ENCODE data around the gene NFATC1.

Gene NFATC1

DNA sequence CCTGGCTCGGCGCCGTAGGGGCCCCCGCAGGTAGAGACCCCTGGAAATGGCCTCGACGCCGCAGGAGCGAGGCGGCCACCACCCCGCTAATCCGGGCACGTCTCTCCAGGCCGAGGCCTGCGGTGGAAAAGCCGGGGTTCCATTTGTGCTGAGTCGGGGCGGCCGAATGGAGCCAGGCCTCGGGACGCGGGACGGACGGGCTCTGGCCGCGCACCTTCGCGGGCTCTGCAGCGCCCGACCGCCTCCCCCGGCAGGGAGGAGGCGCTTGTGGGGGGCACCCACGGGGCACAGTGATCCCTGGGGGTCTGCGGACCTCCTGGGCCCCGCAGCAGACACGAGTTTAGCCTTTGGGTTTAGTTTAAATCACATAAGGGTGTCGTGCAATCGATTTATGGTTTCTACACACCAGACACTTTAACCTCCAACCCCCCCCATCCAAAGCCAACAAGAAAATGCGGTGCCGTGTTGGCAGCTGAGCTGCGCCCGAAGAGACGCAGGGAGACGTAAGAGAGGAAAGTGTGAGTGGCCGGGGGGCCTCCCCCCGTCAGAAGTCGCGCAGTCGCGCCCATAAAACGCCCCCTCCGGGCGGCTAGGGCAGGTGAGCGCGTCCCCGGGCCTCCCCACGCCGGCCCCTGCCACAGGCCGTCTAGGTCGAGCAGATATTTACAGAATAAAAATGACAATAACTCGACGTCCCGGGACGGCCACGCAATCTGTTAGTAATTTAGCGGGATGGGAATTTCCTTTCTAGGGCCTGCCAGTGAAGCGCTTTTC, 1.0 kb upstream of the NFATC1 start:
- Histone ChIP-seq H3K4me3 (ENCODE audit: low read length) (peak overlapping the region; percentile 51; the same call in 1 of the 2 replicates), H3K36me3 (ENCODE audit: insufficient read depth, low read depth, low read length) (no peaks in the 10 kb centered on the region), H3K27me3 (ENCODE audit: insufficient read depth, low read length) (peaks cover 92% of the 10 kb centered on the region), H3K9ac (ENCODE audit: low read depth, low read length) (no peak overlapping the region), H3K27ac (ENCODE audit: low read length) (no peak overlapping the region), H3K4me1 (ENCODE audit: insufficient read depth, low read length) (0 out of 2 replicates have a peak, but pooled peaks cover 4% of the 10 kb centered on the region), H3K9me3 (ENCODE audit: insufficient read depth, low read depth, low read length) (no peaks in the 10 kb centered on the region; the same call in 1 of the 2 replicates)

DNA sequence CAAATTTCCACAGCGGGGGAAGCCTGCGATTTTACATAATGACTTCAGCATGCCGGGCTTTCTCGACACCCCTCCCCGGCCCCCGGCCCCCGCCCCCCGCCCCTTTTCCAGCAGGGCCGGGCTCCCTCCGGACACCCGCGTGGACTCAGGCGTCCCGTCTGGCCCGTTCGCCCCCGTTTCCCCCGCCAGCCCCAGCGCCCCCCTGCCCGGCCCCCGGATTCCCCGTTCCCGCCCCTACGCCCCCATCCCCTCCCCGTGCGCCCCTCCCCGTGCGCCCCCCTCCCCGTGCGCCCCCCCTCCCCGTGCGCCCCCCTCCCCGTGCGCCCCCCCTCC, 456 bp upstream of the NFATC1 start:
- Histone ChIP-seq H3K4me1 (ENCODE audit: insufficient read depth, low read length) (0 out of 2 replicates have a peak, but pooled peaks cover 4% of the 10 kb centered on the region), H3K27ac (ENCODE audit: low read length) (no peak overlapping the region), H3K27me3 (ENCODE audit: insufficient read depth, low read length) (peaks cover 90% of the 10 kb centered on the region), H3K36me3 (ENCODE audit: insufficient read depth, low read depth, low read length) (no peaks in the 10 kb centered on the region), H3K9ac (ENCODE audit: low read depth, low read length) (no peak overlapping the region), H3K9me3 (ENCODE audit: insufficient read depth, low read depth, low read length) (no peaks in the 10 kb centered on the region; the same call in 1 of the 2 replicates), H3K4me3 (ENCODE audit: low read length) (peak overlapping the region; percentile 51; the same call in 1 of the 2 replicates)

DNA sequence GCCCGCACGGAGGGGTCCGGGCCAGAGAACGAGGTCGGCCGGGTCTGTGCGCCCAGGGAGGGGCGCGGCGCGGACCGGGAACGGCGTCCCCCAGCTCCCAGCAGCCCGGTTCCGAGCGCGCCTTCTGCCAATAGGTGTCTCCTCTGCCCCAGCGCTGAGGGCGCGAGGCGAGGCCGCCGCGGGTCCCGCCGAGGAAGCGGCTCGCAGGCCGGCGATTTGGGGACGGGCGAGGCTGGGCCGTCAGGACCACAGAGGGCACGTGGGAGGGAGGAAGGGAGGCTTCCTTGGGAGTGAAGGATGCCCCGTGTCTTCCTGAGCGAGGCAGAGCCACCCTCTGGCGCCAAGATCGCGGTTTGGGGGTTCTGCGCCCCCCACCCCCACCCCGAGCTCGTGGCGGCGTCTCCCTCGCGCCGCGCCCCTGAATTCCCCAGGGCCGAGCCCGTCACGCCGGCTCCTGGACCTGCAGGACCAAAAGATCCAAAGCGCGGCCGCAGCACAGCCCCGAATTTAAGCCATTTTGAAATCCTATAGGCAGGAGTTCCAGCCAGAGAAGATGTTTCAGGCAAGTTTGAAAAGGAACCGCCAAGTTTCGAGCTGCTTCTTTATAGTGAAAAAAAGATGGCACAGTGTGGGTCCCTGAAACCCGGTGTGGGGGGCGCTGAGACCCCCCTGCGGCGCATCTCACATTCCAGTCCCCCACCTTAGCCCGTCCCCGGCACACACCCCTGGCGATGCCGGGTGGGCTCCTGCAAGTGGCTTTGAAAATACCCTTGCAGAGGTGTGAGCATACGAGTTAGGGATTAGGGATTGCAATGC, 909 bp downstream of the NFATC1 start:
- Histone ChIP-seq H3K4me1 (ENCODE audit: insufficient read depth, low read length) (0 out of 2 replicates have a peak, but pooled peaks cover 4% of the 10 kb centered on the region), H3K36me3 (ENCODE audit: insufficient read depth, low read depth, low read length) (no peaks in the 10 kb centered on the region), H3K27ac (ENCODE audit: low read length) (no peak overlapping the region), H3K9ac (ENCODE audit: low read depth, low read length) (no peak overlapping the region), H3K9me3 (ENCODE audit: insufficient read depth, low read depth, low read length) (no peaks in the 10 kb centered on the region; the same call in 1 of the 2 replicates), H3K4me3 (ENCODE audit: low read length) (peak overlapping the region; percentile 42; the same call in 1 of the 2 replicates), H3K27me3 (ENCODE audit: insufficient read depth, low read length) (peaks cover 76% of the 10 kb centered on the region)

DNA sequence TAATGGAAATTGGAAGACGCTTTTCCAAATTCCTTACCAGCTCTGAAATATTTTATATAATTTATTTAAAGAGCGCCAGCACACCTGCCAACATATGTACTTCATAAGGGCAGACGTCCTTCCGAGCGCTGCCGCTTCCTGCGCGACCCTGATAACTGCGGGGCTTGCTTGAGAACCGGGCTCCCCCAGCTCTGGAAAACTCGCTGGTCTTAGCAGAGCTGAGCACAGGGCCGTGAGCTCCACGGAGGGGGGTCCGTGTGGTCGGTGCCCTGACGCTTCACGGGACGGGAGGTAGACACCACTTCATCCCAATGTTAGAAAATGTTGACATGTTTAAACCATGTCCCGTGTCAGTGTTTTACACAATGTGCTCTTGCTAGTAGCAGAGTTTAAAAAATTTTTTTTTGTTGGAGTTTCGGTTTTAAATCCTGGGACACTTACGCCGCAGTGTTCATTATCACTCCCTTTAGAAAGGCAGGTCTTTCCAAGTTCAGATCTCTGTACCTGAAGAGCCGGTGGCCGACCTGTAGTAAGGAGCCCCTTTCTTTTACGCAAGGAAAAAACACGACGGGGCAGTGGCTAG, 1.6 kb downstream of the NFATC1 start:
- 0 out of 2 replicates have a peak, but pooled peaks cover 4% of the 10 kb centered on the region for H3K4me1 ChIP-seq (ENCODE audit: insufficient read depth, low read length)
- no peak overlapping the region for H3K9ac ChIP-seq (ENCODE audit: low read depth, low read length)
- no peak overlapping the region for H3K27ac ChIP-seq (ENCODE audit: low read length)
- peaks cover 69% of the 10 kb centered on the region for H3K27me3 ChIP-seq (ENCODE audit: insufficient read depth, low read length)
- no peak overlapping the region for H3K4me3 ChIP-seq (ENCODE audit: low read length)
- no peaks in the 10 kb centered on the region; the same call in 1 of the 2 replicates for H3K9me3 ChIP-seq (ENCODE audit: insufficient read depth, low read depth, low read length)
- no peaks in the 10 kb centered on the region for H3K36me3 ChIP-seq (ENCODE audit: insufficient read depth, low read depth, low read length)

DNA sequence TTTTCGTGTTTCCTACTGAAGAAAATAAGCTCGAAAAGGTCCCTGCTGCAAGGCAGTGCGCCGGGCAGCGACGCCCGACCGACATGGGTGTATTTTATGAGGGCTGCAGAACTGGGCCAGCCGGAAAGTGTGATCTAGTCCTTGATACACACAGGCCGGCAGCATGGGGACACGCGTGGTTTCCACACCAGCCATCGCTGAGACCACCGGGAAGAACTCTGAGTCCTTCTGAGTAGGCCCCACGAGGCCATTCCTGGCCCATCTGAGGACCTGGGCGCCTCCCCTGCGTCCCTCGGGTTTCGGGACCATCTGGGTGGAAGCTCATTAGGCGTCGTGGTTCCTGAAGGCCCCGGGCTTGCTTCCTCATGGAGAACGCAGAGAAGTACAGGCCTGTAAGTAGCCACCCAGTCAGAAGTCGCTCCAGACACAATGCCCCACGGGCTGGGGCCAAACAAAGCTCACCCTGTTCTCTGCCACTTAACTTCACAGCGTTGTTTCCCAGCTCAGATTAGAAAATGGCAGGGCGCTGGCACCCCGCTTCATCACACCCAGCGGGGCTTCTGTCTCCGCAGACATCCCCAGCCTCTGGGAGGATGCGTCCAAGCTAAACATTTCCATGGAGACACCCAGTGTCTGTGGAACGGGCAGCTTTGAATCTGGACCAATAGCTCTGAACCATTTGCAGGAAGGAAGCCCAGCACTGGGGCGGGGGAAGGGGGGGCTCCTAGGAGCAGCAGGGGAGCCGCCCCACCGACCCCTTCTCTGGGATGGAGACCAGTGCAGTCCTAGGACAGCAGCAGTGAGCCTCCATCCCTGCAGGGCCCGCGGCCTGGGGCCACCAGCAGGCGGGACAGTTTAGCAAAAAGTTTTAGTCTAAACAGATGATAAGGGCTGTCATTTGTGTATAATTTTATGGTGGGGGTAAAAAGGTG, 2.4 kb downstream of the NFATC1 start:
- Histone ChIP-seq H3K4me1 (ENCODE audit: insufficient read depth, low read length) (no peaks in the 10 kb centered on the region), H3K9ac (ENCODE audit: low read depth, low read length) (no peak overlapping the region), H3K27ac (ENCODE audit: low read length) (no peak overlapping the region), H3K9me3 (ENCODE audit: insufficient read depth, low read depth, low read length) (no peaks in the 10 kb centered on the region; the same call in 1 of the 2 replicates), H3K36me3 (ENCODE audit: insufficient read depth, low read depth, low read length) (no peaks in the 10 kb centered on the region), H3K27me3 (ENCODE audit: insufficient read depth, low read length) (peaks cover 62% of the 10 kb centered on the region), H3K4me3 (ENCODE audit: low read length) (no peak overlapping the region)

DNA sequence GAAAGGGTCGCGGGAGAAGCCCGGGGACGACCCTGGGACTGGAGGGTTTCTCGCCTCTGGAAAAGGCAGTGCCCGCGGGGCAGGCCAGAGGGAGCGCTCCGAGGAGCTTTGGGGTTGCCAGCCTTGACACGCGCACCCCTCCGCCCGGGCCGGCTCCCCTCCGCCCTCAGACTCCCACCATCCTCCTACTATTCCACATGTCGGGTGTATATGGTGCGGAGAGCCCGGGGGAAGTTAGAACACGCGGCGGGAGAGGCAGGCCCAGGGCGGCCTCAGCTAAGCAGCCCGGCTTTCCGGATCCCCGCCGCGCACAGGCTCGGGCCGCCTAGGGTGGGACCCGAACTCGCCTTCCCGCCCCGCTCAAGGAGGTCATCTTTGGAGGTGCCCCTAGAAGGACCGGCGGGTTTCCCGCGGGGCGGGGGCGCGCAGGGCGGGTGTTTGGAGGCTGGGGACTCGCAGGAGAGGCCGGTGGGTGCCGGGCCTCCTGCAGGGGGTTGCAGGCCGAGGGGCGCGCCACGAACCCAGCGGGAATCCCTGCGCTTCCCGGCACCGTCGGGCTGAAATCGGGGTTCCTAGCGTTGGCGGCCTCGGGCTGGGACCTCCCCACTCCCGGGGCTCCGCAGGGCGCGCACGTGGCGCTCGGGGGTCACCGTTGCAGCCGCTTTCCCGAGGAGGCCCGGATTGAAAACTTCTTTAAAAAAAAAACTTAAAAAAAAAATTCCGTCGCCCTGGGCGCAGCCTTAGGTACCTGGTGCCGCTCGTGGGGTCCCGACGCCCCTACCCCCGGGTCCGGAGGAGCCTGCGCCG, 3.7 kb downstream of the NFATC1 start:
- no peak overlapping the region for H3K9ac ChIP-seq (ENCODE audit: low read depth, low read length)
- H3K4me1 ChIP-seq (ENCODE audit: insufficient read depth, low read length) = no peaks in the 10 kb centered on the region
- H3K36me3 ChIP-seq (ENCODE audit: insufficient read depth, low read depth, low read length) = no peaks in the 10 kb centered on the region
- peak overlapping the region; percentile 45; the same call in 1 of the 2 replicates for H3K4me3 ChIP-seq (ENCODE audit: low read length)
- H3K9me3 ChIP-seq (ENCODE audit: insufficient read depth, low read depth, low read length) = no peaks in the 10 kb centered on the region; the same call in 1 of the 2 replicates
- peaks cover 50% of the 10 kb centered on the region for H3K27me3 ChIP-seq (ENCODE audit: insufficient read depth, low read length)
- H3K27ac ChIP-seq (ENCODE audit: low read length) = no peak overlapping the region

DNA sequence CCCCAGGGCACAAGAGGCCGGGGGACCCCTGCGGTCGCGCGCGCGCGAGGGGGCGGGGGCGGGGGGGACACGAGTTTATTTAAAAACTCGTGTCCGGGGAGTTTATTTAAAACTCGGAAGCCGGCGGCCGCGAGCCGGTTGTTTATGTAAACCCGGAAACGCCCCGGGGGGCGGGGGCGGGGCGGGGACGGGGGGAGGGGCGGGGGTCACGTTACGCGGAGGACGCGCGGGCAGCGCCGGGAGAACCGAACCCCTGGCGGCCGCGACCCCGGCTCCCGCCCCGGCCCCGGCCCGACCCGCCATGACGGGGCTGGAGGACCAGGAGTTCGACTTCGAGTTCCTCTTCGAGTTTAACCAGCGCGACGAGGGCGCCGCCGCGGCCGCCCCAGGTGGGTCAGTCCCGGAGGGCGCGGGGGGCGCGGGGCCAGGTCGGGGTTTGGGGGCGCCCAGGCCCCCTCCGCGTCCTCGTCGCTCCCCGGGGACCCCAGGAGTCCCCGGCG, 4.4 kb downstream of the NFATC1 start:
- peak overlapping the region; percentile 50; the same call in 1 of the 2 replicates for H3K4me3 ChIP-seq (ENCODE audit: low read length)
- H3K4me1 ChIP-seq (ENCODE audit: insufficient read depth, low read length) = no peaks in the 10 kb centered on the region
- H3K9me3 ChIP-seq (ENCODE audit: insufficient read depth, low read depth, low read length) = no peaks in the 10 kb centered on the region; the same call in 1 of the 2 replicates
- H3K27ac ChIP-seq (ENCODE audit: low read length) = no peak overlapping the region
- H3K9ac ChIP-seq (ENCODE audit: low read depth, low read length) = no peak overlapping the region
- no peaks in the 10 kb centered on the region for H3K36me3 ChIP-seq (ENCODE audit: insufficient read depth, low read depth, low read length)
- peaks cover 43% of the 10 kb centered on the region for H3K27me3 ChIP-seq (ENCODE audit: insufficient read depth, low read length)

DNA sequence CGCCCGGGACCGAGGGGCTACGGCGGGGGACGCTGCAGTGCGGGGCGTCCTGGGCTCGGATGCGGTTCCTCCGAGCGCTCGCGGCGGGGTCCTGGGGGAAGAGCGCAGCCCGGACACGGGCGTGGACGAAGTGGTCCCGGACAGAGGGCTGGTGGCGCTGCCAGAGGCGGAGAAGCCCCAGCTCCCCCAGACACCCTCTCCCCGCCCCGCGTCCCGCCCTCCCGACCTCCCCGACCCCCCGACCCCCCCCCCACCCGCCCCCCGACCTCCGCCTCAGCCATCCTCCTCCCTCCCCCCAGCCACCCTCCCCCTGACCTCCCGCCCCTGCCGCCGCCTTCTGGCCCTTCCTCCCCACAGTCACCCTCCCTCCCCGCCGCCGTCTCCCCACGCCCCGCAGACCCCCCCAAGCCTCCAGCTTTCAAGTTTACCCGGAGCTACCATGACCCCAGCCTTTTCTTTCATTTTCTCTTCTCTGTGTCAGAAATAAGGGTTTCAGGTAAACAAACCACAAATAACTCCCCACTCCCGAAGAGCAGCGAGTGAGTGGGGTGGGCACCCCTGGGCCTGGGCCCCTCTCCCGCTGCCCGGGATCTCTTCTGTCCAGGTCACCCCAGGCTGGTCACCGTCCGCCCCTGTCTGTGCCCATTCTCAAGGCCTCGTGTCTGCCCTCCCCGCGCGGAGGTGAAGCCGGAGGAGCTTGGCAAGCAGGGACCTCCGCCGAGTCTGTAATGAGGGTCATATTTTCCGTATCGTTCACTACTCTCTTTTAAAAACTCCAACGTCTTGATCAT, 5.1 kb downstream of the NFATC1 start:
- no peak overlapping the region for H3K27ac ChIP-seq (ENCODE audit: low read length)
- peak overlapping the region; percentile 50; the same call in 1 of the 2 replicates for H3K4me3 ChIP-seq (ENCODE audit: low read length)
- H3K9ac ChIP-seq (ENCODE audit: low read depth, low read length) = no peak overlapping the region
- H3K9me3 ChIP-seq (ENCODE audit: insufficient read depth, low read depth, low read length) = no peaks in the 10 kb centered on the region; the same call in 1 of the 2 replicates
- H3K36me3 ChIP-seq (ENCODE audit: insufficient read depth, low read depth, low read length) = no peaks in the 10 kb centered on the region
- peaks cover 42% of the 10 kb centered on the region for H3K27me3 ChIP-seq (ENCODE audit: insufficient read depth, low read length)
- H3K4me1 ChIP-seq (ENCODE audit: insufficient read depth, low read length) = no peaks in the 10 kb centered on the region

DNA sequence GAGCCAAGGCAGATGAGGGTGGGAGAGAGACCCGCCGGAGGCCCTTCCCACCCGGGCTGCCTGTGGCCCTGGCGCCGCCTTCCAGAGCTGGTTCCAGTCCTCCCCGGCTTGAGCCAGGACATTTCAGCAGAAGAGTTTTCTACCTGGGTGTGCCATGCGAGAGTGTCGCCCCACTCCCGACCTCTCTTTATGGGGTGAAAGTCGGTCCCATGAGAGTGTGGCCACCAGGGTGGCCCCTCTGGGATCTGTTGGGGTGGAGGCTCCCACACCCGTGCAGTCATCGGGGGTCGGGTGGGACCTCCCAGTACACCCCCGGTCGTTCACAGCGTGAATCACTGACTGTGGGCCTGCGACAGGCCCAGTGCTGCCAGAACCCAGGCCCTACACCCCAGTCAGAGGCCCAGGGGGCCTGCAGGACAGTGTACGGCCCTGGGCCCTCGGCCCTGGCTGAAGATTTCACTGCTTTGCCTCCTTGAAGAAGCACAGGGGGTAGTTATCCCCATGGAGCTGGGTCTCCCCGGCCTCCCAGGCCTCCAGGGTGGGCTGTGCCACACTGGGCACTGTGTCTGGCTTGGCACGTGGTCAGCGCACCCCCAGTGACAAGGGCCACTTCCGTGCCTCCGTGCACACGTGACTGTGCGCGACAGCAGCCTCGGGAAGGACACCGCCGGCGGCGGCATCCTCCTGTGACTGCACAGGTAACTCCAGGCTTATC, 5.9 kb downstream of the NFATC1 start:
- H3K9me3 ChIP-seq (ENCODE audit: insufficient read depth, low read depth, low read length) = no peaks in the 10 kb centered on the region; the same call in 1 of the 2 replicates
- no peak overlapping the region for H3K27ac ChIP-seq (ENCODE audit: low read length)
- no peak overlapping the region for H3K4me3 ChIP-seq (ENCODE audit: low read length)
- no peaks in the 10 kb centered on the region for H3K4me1 ChIP-seq (ENCODE audit: insufficient read depth, low read length)
- no peaks in the 10 kb centered on the region for H3K36me3 ChIP-seq (ENCODE audit: insufficient read depth, low read depth, low read length)
- H3K27me3 ChIP-seq (ENCODE audit: insufficient read depth, low read length) = peaks cover 33% of the 10 kb centered on the region
- H3K9ac ChIP-seq (ENCODE audit: low read depth, low read length) = no peak overlapping the region
